Loucy (cell line): ENCODE results near the gene ICAM5.

Experiments
- H2AFZ ChIP-seq: fragments of 200-600 bp; sonication (generic); 2 replicates; pipeline ENCODE4 v1.6.0; 2016; ENCODE audit warnings: antibody characterized with exemption, mild to moderate bottlenecking, low read length, moderate library complexity
- H3F3A ChIP-seq: fragments of 200-600 bp; 2 replicates; pipeline ENCODE4 v1.6.0; 2016; ENCODE audit warnings: antibody characterized with exemption, low read depth, mild to moderate bottlenecking
- H3K27me3 ChIP-seq: fragments of 200-600 bp; sonication (generic); 2 replicates; pipeline ENCODE4 v1.6.1; 2014; ENCODE audit warnings: low read length, mild to moderate bottlenecking; ENCODE audit not compliant: insufficient read depth, poor library complexity, severe bottlenecking
- H3K36me3 ChIP-seq: fragments of 200-600 bp; sonication (generic); 2 replicates; pipeline ENCODE4 v1.6.1; 2016; ENCODE audit warnings: low read length; ENCODE audit not compliant: insufficient read depth
- H3K4me1 ChIP-seq: fragments of 200-600 bp; sonication (generic); 2 replicates; pipeline ENCODE4 v1.5.1; 2014; ENCODE audit warnings: low read length, mild to moderate bottlenecking; ENCODE audit not compliant: insufficient read depth, poor library complexity, severe bottlenecking
- H3K4me2 ChIP-seq: fragments of 200-600 bp; sonication (generic); 2 replicates; pipeline ENCODE4 v1.6.0; 2014; ENCODE audit warnings: antibody characterized with exemption, low read length, low read depth, mild to moderate bottlenecking; ENCODE audit not compliant: poor library complexity, severe bottlenecking
- H3K4me3 ChIP-seq: fragments of 200-600 bp; sonication (generic); 2 replicates; pipeline ENCODE4 v1.5.1; 2014; ENCODE audit warnings: low read length, mild to moderate bottlenecking, mixed read lengths; ENCODE audit not compliant: poor library complexity, severe bottlenecking
- H3K79me2 ChIP-seq: fragments of 200-600 bp; sonication (generic); 2 replicates; pipeline ENCODE4 v1.6.1; 2014; ENCODE audit warnings: low read length; ENCODE audit not compliant: insufficient read depth
- H3K9ac ChIP-seq: fragments of 200-600 bp; sonication (generic); 2 replicates; pipeline ENCODE4 v1.6.0; 2014; ENCODE audit warnings: mild to moderate bottlenecking, low read depth, low read length, moderate library complexity; ENCODE audit not compliant: poor library complexity, severe bottlenecking
- H3K9me2 ChIP-seq: fragments of 200-600 bp; sonication (generic); replicated peaks from 2 replicates; pipeline ENCODE4 v1.6.1; 2016; ENCODE audit warnings: low read depth, low read length, mixed read lengths
- H3K9me3 ChIP-seq: fragments of 200-600 bp; sonication (generic); 2 replicates; pipeline ENCODE4 v1.6.1; 2014; ENCODE audit warnings: mild to moderate bottlenecking, antibody characterized with exemption, low read length, low read depth; ENCODE audit not compliant: insufficient read depth
- H4K20me1 ChIP-seq: fragments of 200-600 bp; sonication (generic); 2 replicates; pipeline ENCODE4 v1.6.0; 2014; ENCODE audit warnings: antibody characterized with exemption, low read length, mild to moderate bottlenecking; ENCODE audit not compliant: insufficient read depth, poor library complexity, severe bottlenecking
- EZH2phosphoT487 ChIP-seq: fragments of 200-600 bp; IDR thresholded peaks from 2 replicates; pipeline ENCODE4 v1.6.1; 2018; ENCODE audit warnings: antibody characterized with exemption, mild to moderate bottlenecking, moderate library complexity, borderline replicate concordance
- TF ChIP-seq, protein P1 (sequence below): fragments of 200-600 bp; sonication (generic); conservative IDR thresholded peaks from 2 replicates; pipeline ENCODE4 v1.5.1; 2014; ENCODE audit warnings: mild to moderate bottlenecking, antibody characterized with exemption, low read length

ICAM5 gene

DNA sequence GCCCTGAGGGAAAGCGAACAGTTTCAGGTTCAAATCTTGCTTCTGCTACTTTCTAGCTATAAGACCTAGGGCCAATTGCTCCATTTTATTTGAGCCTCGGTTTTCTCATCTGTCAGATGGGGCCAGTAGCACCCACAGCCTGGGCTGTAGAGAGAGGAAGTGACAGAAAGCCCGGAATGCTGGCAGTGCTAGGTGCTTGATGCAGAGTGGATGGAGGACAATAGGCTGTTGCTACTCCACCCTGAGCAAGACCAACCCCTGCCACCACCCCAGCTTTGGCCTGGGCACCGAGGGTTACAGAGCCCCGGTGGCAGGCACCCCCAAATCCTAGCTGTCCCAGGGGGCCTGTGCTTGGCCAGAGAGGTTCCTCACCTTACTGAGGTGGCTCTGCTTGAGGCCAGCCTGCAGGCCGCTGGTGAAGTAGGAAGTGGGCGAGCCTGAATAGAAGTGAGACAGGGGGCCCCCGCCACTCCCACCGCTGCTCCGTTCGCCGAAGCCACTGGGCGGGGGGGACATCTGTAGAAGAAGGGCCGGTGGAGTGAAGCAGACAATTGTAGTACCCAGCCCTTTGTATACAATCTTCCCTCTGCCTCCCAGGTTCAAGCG is 28.2 kb downstream of the ICAM5 start:
- Histone ChIP-seq H3K36me3 (peaks cover 62% of the 10 kb centered on the region; the same call in 1 of the 2 replicates), H3F3A (peaks cover 6% of the 10 kb centered on the region; the same call in 1 of the 2 replicates), H3K9ac (no peak overlapping the region), H3K9me2 (no peaks in the 10 kb centered on the region), H3K9me3 (no peaks in the 10 kb centered on the region), H3K79me2 (no peaks in the 10 kb centered on the region), H4K20me1 (no peaks in the 10 kb centered on the region), H3K27me3 (no peaks in the 10 kb centered on the region), H3K4me1 (peaks cover 5% of the 10 kb centered on the region), H3K4me2 (no peak overlapping the region), H3K4me3 (no peak overlapping the region), H2AFZ (no peak overlapping the region)
- TF ChIP-seq, protein P1, sequence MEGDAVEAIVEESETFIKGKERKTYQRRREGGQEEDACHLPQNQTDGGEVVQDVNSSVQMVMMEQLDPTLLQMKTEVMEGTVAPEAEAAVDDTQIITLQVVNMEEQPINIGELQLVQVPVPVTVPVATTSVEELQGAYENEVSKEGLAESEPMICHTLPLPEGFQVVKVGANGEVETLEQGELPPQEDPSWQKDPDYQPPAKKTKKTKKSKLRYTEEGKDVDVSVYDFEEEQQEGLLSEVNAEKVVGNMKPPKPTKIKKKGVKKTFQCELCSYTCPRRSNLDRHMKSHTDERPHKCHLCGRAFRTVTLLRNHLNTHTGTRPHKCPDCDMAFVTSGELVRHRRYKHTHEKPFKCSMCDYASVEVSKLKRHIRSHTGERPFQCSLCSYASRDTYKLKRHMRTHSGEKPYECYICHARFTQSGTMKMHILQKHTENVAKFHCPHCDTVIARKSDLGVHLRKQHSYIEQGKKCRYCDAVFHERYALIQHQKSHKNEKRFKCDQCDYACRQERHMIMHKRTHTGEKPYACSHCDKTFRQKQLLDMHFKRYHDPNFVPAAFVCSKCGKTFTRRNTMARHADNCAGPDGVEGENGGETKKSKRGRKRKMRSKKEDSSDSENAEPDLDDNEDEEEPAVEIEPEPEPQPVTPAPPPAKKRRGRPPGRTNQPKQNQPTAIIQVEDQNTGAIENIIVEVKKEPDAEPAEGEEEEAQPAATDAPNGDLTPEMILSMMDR = no peak
- TF ChIP-seq EZH2phosphoT487 = no peak

DNA sequence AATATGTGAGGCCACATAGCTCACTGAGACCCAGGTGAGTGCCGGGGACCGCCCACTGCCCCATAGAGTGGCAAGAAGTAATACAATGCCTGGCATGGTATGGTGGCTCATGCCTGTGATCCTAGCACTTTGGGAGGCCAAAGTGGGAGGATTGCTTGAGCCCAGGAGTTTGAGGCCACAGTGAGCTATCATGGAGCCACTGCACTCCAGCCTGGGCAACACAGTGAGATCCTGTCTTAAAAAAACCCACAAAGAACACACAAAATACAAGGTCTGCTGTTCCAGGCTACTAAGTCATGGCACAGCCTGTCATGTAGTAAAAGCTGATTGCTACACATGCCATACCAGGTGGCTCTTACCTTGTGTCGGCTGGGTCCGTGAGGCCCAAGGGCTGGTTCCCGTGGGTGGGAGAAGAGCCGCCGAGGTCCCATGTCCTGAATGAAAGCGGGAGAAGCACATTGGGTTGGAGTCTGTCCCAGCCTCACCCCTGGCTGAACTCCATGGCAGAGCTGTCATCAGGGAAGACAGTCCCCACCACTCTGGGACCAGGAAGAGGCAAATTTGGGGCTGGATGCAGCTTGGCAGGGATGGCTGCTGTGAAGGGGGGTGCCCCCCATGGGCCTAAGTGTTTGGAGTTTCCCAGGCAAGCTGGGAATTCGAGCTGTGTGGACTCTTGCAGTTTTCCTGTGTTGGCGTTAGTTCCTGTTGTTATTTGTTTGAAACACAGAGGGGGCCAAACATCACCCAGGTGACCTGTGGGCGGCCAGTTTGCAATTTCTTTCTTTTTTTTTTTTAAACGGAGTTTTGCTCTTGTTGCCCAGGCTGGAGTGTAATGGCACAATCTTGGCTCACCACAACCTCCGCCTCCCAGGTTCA is 29.3 kb downstream of the ICAM5 start:
- Histone ChIP-seq H3F3A (peaks cover 6% of the 10 kb centered on the region; the same call in 1 of the 2 replicates), H3K36me3 (peaks cover 70% of the 10 kb centered on the region; the same call in 1 of the 2 replicates), H3K4me2 (no peak overlapping the region), H2AFZ (no peak overlapping the region), H4K20me1 (no peaks in the 10 kb centered on the region), H3K4me3 (no peak overlapping the region), H3K9me3 (no peaks in the 10 kb centered on the region), H3K4me1 (peaks cover 5% of the 10 kb centered on the region), H3K27me3 (no peaks in the 10 kb centered on the region), H3K79me2 (no peaks in the 10 kb centered on the region), H3K9me2 (no peaks in the 10 kb centered on the region), H3K9ac (no peak overlapping the region)
- no peak for TF ChIP-seq EZH2phosphoT487
- TF ChIP-seq, protein P1 = no peak

DNA sequence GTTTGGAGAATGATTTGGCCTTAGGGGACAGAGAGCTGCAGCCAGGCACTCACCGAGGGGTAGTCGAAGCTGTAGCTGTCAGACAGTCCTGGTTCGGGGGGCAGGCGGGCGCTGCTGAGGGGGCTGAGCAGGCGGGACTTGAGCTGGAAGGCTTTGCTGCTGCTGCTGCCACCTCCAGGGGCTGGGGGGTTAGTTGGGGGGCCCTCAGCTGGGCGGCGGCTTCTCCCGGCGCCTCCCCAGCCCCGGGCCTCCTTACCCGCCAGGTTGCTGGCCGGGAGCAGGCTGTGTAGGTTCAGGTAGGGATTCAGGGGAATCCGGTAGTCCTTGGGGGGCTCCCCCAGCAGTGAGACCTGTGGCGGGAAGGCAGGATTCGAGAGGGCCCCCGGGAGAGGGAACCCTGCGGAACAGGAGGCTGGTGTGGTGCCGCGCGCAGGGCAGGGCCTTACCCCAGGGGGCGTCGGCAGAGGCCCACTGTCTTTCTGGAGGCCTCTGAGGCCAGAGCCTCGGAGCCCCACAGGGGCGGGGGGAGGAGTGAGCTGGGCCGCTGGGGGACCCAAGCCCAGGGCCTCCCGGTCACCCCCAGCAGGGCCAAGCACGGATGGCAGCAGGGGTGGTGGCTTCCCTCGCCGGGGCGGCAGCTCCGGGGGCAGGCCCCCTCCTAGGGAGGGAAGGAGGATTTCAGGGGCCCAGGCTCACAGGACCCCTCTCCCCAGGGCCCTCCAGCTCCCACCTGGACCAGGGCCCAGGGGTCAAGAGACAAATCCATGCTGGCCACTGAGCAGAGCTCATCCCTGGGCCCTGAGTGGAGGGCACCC is 31.1 kb downstream of the ICAM5 start:
- H3F3A ChIP-seq = peaks cover 6% of the 10 kb centered on the region; the same call in 1 of the 2 replicates
- no peak overlapping the region for H3K4me2 ChIP-seq
- no peaks in the 10 kb centered on the region for H3K79me2 ChIP-seq
- peaks cover 87% of the 10 kb centered on the region for H3K36me3 ChIP-seq
- no peaks in the 10 kb centered on the region for H3K9me3 ChIP-seq
- no peaks in the 10 kb centered on the region for H3K4me1 ChIP-seq
- H3K9me2 ChIP-seq = no peaks in the 10 kb centered on the region
- no peak for TF ChIP-seq EZH2phosphoT487
- TF ChIP-seq, protein P1 = no peak
- H4K20me1 ChIP-seq = no peaks in the 10 kb centered on the region
- no peak overlapping the region for H2AFZ ChIP-seq
- no peaks in the 10 kb centered on the region for H3K27me3 ChIP-seq
- H3K4me3 ChIP-seq = no peak overlapping the region
- no peak overlapping the region for H3K9ac ChIP-seq
